Inflammatory macrophage treated with lipopolysaccharide for 4 hours (primary cell): ENCODE data around the gene ENDOV.
A peak's percentile ranks its signal among the peaks of the same experiment; 100 is the strongest.

Source experiments
- DNase-seq: peaks from one replicate; pipeline ENCODE4 v3.0.0-alpha.2; 2020

ENDOV gene

GRCh38 chr17:80416940-80417293, 1.9 kb downstream of the ENDOV start:
- no peak for DNase-seq

GRCh38 chr17:80418589-80418988, 3.6 kb downstream of the ENDOV start:
- DNase-seq, result no peak

- no peak for DNase-seq
Measured at GRCh38 chr17:80419255-80419654, 4.3 kb downstream of the ENDOV start.

- DNase-seq, result no peak
Measured at GRCh38 chr17:80421381-80422090, 6.6 kb downstream of the ENDOV start.

DNA sequence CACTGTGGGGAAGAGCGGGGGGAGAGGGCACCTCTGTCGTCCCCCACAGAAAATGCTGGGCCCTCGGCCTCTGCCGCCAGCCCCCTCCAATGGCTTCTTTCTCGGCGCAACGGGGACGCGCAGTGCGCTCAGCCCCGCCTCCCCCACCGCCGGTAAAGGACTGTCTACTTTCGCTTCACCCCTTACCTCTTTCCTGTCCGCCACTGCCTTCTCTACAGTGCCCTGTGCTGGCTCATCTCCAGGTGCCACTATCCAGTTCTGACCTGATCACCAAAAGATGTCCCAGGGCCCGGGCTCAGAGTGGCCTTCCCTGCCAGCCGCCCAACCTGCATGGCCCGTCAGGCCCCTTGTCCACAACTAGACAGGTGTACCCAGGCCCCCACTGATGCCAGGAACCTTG, 7.3 kb downstream of the ENDOV start:
- no peak for DNase-seq

GRCh38 chr17:80422981-80423380, 8.0 kb downstream of the ENDOV start:
- peak; percentile 27 for DNase-seq

DNA sequence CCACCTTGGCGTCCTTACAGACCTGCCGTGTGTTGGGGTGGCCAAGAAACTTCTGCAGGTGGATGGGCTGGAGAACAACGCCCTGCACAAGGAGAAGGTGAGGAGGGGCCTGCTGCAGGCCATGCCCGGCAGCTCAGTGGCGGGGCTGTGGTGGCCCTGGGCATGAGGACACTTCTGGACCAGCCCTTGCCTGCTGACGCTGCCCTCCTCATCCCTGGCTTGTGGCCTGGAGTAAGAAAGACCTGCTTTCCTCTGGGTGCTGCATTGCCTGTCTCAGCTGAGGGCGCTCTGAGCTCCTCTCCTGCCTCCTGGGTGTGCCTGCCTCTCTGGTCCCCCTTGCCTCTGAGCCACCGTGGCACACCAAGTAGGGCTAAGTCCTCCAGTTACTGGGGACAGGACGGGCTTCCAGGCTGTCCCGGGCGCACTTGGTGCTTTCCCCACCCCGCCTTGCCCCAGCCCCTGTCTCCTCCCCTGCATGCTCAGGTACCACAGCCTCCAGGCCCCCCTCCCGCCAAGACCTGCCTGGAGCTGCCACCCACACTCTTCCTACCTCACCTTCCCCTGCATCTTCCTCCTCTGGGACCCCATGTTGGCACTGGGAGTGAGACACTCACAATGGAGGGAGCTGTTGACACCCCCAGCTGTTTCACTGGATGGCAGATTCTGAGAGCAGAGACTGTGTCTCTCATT, 8.7 kb downstream of the ENDOV start:
- DNase-seq, result no peak

GRCh38 chr17:80424261-80424660, 9.3 kb downstream of the ENDOV start:
- DNase-seq, result no peak

DNA sequence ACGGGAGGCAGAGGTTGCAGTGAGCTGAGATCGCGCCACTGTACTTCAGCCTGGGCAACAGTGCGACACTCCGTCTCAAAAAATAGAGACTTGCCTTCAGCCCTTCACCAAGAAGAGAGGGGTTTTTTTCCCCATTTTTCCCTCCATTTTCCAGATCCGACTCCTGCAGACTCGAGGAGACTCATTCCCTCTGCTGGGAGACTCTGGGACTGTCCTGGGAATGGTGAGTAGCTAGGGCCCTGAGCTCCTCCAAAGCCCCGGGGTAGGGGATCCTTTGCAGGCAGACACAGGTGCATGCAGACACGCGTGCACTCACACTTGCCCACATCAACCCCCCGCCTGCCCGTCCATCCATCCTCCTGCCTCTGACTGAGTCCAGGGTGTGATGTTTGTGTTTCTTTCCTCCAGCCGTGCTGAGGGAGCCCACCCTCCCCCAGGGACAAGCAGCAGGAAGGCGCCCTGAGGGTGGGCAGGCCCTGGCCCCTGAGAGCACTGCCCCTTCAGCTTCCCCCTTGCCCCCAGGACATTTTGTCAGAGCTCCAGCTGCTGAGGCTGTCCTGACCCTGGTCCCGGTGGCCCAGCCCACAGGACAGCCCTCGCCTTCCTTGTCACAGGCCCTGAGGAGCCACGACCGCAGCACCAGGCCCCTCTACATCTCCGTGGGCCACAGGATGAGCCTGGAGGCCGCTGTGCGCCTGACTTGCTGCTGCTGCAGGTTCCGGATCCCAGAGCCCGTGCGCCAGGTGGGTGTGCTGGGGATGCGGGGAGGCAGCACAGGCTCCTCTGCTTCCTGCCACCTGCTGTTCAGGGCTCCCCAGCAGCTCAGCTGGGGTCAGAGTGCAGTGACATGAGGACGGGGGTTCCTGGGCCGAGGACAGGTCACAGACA, 10.2 kb downstream of the ENDOV start:
- no peak for DNase-seq

DNA sequence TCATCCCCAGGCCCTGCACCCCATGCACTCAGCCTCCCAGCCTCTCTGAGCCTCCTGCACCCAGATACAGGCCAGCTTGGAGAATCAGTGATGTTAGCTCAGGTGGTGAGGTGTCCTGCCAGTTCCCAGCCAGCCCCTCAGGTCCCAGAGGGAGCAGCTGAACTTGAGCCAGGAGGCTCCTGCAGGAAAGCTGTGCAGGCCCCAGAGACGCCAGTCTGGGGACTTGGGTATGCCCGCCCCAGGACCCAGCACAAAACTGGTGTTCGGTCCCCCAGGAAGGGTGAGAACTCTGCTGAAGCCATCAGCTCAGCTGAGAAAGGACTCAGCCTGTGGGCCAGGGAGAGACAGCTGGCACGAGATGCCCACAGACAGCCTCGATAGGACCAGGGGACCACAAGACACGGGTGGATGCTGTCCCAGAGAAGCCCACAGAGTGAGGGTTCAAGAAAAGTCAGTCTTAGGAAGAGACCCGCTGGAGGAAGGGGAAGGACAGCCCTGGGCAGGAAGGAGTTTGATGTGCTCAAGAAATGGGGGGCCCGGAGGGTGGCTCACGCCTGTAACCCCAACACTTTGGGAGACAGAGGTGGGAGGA, 11.0 kb downstream of the ENDOV start:
- no peak for DNase-seq

DNA sequence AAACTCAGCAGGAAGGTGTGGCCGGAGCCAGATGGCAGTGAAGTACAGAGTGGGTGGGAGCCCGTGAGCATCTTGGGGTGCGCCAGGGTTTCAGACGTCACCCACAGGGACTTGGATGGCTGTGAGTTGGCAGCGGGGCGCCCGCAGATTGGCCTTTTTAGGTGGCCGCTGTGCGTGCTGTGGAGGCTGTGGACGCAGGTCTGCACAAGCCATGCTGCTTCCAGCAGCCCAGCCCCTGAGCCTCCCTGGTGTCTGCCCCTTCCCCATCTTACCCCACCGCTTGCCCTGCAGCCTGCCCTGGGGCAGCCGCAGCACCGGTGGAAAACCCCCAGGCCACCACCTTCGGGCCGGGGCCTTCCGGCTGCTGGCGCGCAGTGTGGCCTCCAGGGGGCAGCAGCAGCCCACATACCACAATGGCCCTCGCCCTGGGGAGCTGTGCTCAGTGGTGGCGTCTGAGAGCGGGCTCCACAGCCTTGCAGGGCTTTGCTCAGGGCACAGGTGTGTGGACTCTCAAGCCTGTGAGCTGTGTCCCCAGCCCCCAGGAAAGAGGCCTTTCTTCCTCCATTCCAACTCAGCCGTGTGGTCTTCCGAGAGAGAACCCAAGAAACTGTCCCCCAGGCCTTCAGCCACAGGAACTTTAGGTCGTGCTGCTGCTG, 11.8 kb downstream of the ENDOV start:
- peak; percentile 56 for DNase-seq

DNA sequence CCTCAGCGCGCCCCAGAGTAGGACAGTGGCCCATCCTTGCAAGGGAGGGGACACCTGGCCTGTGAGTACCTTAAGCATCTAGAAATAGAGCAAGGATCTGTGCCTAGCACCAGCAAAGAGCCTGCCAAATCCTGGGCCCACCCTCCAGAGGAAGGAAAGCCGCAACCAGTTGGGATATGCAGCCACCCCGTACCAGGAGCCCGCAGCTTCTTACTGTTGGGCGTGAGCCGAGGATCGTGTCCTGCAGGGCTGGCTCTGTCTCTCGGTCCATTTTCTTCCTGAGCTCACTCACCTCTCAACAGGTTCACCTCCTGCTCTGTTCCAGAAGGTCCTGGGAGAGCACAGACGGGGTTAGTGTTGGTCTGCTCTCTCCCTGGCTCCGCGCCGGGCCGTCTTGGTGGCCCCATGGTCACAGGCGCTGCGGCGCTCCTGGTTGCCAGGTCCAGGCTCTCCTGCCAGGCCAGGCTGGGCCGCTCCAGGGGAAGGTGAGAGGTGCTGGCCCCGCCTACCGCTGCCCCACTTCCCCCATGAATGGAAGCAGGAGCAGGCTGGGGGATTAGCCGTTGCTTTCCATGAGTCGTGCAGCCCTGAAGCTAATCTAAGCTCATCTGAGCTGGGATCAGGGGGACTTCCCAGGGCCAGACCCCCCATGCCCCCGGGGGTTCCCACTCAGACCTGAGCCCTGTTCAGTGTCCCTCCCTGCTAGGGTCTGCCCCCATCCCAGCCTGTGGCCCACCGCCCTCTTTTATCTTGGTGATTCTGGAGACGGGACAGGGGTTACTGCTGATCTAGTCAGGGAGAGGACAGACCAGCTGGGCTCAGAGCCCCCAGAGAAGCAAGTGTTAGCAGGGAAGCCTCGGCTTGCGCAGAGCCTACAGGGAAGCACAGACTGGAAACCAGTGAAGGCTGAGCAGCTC, 12.7 kb downstream of the ENDOV start:
- DNase-seq, result no peak

- no peak for DNase-seq
Measured at GRCh38 chr17:80428363-80428762, 13.4 kb downstream of the ENDOV start.

- DNase-seq, result no peak
Measured at GRCh38 chr17:80428796-80429195, 13.8 kb downstream of the ENDOV start.

DNA sequence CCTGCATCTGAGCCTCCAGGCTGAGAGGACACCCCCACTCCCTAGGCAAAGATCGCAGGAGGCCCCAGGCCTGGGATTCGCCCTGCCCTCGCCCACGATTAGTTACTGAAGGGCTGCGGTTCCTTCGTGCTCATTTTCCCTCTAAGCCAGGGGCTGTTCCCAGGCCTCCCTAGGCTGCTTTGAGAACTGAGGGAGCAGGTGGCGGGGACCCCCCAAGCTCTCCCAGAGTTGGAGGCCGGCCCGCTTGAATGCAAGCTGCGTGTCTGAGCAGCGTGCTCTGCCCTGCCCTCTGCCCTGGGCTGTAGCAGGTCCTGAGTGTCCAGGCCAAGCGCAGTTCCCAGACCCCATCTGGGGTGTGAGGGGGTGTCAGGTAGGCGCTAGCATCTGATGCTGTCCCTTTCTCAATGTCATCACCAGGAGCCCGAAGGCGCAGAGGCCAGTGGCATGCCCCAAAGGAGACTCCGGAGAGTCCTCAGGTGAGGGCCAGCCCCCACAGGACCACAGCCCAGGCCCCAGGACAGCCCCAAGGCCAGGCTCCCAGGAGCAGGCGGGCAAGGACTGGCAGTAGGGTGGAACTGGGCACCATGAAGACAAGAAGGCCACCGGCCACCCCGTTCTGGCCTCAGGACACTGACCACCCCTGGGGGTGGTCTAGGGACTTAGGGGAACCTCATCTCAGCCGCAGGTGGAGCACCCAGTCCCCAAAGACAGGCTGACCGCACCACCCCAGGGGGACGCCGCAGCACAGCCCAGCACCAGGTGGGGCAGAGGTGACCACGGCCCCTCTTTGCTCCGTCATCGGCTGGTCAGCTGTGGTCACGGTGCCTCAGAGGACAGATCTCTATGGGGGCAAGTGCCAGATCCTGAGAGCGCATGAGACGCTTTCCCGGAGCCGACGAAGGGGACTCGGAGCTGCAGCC, 14.6 kb downstream of the ENDOV start:
- no peak for DNase-seq

DNA sequence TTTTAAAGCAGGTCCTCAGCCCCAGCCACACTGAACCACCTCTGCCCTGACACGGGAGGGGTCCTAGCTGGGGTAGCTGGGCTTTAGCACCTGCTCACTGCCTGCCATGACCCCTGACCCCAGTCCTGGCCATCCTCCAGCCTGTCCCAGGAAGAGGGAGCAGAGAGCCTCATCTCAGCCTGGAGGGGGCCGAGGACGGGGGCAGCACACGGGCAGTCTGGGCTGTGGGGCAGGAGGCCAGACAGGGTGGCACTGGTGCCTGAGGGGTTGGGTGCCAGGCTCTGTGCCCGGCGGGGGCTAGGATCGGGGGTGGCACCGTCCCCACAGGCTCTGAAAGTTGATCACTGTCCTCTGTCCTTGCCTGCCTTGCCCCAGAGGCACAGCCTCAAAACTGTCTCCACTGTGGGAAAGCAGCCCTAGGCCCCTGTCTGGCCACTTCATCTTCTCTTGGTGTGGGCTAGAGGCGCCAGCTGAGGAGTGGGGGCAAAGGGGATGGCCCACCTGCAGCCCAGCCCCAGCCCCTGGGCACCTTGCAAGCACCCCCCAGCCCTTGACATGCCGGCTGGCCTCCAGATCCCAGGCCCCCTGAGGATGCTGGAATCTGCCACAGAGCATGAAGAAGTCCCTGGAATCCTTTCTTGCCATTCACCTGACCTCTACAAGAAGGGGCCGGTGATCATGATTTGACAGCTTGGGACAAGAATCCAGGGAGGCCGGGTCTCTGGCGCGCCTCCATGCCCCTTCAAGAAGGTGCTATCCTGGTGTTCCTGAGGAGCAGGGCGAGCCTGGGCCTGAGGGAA, 15.7 kb downstream of the ENDOV start:
- DNase-seq, result no peak

GRCh38 chr17:80431246-80432195, 16.6 kb downstream of the ENDOV start:
- DNase-seq, result no peak

DNA sequence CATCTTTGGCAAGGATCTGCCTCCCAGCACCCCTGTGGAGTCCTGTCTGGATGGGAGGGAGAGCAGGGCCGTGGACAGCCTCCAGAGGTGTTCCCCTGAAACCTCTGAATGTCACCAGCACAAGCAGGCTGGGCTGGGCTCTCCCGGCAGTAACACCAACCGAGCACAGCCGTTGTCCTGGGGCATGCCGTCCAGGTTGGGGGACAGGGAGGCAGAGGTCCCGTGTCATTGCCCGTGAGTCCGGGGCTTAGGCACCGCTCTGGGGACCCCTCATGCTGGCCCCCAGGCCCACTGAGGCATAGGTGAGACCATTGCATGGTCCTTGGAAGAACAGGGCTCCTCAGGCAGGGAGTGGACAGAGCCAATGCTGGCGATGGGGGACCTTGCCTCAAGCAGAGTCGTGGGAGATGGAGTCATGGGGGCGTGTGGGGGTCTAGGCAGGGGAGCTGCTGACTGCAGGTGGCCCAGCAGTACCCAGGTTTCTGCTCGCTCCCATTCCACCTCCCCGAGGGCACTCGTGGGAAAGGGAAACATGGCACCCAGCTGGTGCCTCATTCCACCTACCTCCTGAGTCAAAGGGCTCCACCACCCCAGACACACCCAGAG, 17.5 kb downstream of the ENDOV start:
- no peak for DNase-seq
